ENCODE results near the gene MPZL1. TPM values are rescaled to one million over a fixed set of nuclear protein-coding genes. Genes with fewer than 3 reads are reported as not detected.

The MPZL1 gene
- total RNA-seq, 2 donors from 2014 or later = 112 to 144 TPM

DNA sequence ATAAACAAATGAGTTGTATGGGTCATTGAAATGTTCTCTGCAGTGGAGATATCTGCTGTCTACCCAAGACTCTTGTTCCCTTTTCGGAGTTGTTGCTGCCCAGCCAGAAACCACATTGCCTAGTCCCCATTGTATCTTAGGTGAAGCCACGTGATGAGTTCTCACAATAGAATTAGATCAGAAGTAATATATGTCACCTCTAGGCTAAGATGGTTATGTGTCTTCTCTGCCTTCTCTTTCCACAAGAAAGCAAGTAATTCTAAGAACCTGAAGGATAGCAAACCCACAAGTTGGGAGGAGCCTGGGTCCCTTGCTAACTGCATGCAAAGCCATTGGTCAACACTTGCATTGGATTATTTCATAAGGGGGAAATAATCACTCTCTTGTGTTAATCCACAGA is 115.5 kb downstream of the MPZL1 start:
- Histone ChIP-seq H3K27me3 (no peaks in the 10 kb centered on the region), H3K27ac (no peak overlapping the region), H3K9me3 (no peaks in the 10 kb centered on the region), H3K4me3 (no peak overlapping the region), H3K9ac (ENCODE audit: low read depth in 2 of 2, low read length in 2 of 2) (no peak overlapping the region), H3K36me3 (no peaks in the 10 kb centered on the region), H3K4me1 (no peaks in the 10 kb centered on the region)
- intact Hi-C loops (cut with DNase I) = no loop called here
- no peak for DNase-seq
- TF ChIP-seq, protein P1, sequence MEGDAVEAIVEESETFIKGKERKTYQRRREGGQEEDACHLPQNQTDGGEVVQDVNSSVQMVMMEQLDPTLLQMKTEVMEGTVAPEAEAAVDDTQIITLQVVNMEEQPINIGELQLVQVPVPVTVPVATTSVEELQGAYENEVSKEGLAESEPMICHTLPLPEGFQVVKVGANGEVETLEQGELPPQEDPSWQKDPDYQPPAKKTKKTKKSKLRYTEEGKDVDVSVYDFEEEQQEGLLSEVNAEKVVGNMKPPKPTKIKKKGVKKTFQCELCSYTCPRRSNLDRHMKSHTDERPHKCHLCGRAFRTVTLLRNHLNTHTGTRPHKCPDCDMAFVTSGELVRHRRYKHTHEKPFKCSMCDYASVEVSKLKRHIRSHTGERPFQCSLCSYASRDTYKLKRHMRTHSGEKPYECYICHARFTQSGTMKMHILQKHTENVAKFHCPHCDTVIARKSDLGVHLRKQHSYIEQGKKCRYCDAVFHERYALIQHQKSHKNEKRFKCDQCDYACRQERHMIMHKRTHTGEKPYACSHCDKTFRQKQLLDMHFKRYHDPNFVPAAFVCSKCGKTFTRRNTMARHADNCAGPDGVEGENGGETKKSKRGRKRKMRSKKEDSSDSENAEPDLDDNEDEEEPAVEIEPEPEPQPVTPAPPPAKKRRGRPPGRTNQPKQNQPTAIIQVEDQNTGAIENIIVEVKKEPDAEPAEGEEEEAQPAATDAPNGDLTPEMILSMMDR (IDR thresholded peaks at IDR 0.05) = no peak

DNA sequence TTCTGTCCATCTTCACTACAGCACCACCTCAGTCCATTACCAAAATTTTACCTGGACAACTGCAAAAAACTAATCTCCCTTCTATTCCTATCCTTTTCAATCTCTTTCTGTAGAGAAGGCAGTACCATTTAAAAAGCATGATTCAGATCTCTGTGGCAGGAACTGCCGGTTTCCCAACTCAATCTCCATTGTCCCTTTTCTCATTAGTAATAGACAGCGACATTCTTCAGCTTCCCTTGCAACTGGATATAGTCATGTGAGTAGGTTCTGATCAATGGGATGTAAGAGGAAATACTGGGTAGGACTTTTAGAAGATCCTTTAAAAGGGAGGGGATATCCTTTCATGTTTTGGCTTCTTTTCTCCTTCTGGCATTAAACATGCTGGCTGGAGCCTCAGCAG is 117.2 kb downstream of the MPZL1 start:
- Histone ChIP-seq H3K4me3 (no peak overlapping the region), H3K27ac (no peak overlapping the region), H3K36me3 (no peaks in the 10 kb centered on the region), H3K9ac (ENCODE audit: low read depth in 2 of 2, low read length in 2 of 2) (no peak overlapping the region), H3K27me3 (no peaks in the 10 kb centered on the region), H3K4me1 (no peaks in the 10 kb centered on the region), H3K9me3 (no peaks in the 10 kb centered on the region)
- intact Hi-C loops (cut with DNase I) = no loop called here
- TF ChIP-seq, protein P1 (IDR thresholded peaks at IDR 0.05) = no peak
- DNase-seq = no peak

Other genes with a start within 250 kb of the MPZL1 start
- gene CD247, start 203.5 kb upstream of the MPZL1 start, total RNA-seq = 1 to 10 TPM; 2.6 to 4.9 TPM
- 10 to 100 TPM; 43.2 to 72.7 TPM for gene CREG1, start 168.2 kb upstream of the MPZL1 start, total RNA-seq
- 1 to 10 TPM; 4.7 to 5.7 TPM for gene RCSD1, start 91.8 kb upstream of the MPZL1 start, total RNA-seq
- 1 to 10 TPM in 1 of 2 donors, under 1 TPM in 1; 0.64 to 1.6 TPM for gene ADCY10, start 192.2 kb downstream of the MPZL1 start, total RNA-seq
- gene DCAF6, start 214.7 kb downstream of the MPZL1 start, total RNA-seq = 10 to 100 TPM; 47.2 to 67.0 TPM
- gene MPC2, start 215.1 kb downstream of the MPZL1 start, total RNA-seq = 100 to 1,000 TPM; 203 to 232 TPM